LNCaP clone FGC (cell line): ENCODE results near the gene RTN4RL1.

Source experiments
- DNase-seq: peaks from one replicate; pipeline ENCODE4 v3.0.0-alpha.2; 2011; ENCODE audit warnings: low read depth
- H3K4me3 ChIP-seq: 2 replicates; pipeline ENCODE4 v1.5.1; 2011; ENCODE audit warnings: mild to moderate bottlenecking, low read depth, low read length, control low read depth
- CTCF ChIP-seq: IDR thresholded peaks from 2 replicates; pipeline ENCODE4 v1.5.1; 2012; ENCODE audit warnings: mild to moderate bottlenecking; ENCODE audit not compliant: control insufficient read depth, insufficient read depth; ENCODE audit errors: extremely low read depth

Gene RTN4RL1

GRCh38 chr17:2054512-2055291, 29.6 kb upstream of the RTN4RL1 start, which contains the start of gene HIC1:
Gene HIC1 (plus strand): TSS chr17:2055103. CDS start chr17:2056691, 1,588 bp downstream.
- peak within 1 kb of the TSS; percentile 38 for H3K4me3 ChIP-seq
- DNase-seq = no peak
- peak; percentile 92 for TF ChIP-seq CTCF

DNA sequence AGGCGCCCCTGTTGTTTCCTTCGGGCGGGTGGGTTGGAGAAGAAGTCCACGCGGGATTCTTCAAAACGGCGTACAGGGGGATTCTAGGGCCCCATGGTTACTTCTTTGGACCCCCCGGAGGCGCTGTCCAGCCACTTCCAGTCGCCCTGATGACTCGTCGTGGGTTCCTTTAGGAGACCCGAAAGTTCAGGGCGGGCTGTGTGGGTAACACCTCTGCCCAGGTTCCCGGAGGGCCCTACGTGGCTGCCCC, 29.1 kb upstream of the RTN4RL1 start:
- no peak overlapping the region for H3K4me3 ChIP-seq
- no peak for DNase-seq
- TF ChIP-seq CTCF = no peak

- peak overlapping the region; percentile 25; the same call in 1 of the 2 replicates for H3K4me3 ChIP-seq
- TF ChIP-seq CTCF = peak; percentile 57
- DNase-seq = no peak
These were observed 28.5 kb upstream of the RTN4RL1 start for GRCh38 chr17:2053380-2054261.

DNA sequence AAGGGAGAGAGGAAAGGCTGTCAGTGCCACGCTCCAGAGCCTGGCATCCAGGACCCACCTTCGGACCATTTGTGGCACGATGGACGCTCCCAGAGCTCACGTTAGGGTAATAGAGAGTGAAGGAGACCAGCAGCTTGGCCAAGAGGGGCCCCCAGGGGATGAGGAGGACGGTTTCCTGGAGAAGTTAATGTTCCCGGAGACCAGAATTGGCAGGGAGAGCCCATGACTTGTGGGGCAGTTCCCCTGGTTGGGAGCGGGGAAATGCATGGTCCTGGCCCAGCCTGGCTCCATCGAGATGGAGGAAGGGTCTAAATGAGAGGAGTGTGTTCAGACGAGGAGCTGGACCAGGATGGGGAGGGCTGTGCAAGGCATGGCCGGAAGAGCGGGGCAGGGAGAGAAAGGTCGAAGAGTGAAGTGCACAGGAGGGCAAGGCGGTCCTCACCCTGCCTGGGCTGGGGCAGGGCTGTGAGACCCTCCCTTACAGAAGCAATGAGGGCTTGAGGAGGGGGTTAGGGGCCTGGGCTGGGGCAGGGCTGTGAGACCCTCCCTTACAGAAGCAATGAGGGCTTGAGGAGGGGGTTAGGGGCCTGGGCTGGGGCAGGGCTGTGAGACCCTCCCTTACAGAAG, 26.9 kb upstream of the RTN4RL1 start:
- DNase-seq = no peak
- H3K4me3 ChIP-seq = no peak overlapping the region
- no peak for TF ChIP-seq CTCF

- no peak overlapping the region; the same call in 1 of the 2 replicates for H3K4me3 ChIP-seq
- no peak for DNase-seq
- TF ChIP-seq CTCF = no peak
These were observed 26.2 kb upstream of the RTN4RL1 start for GRCh38 chr17:2051061-2051932.
